K562 (cell line): ENCODE measurements around the gene TBC1D25. TPM values are rescaled to one million over a fixed set of nuclear protein-coding genes. Genes with fewer than 3 reads are reported as not detected.
A peak's percentile ranks its signal among the peaks of the same experiment; 100 is the strongest.

Experiments used
- ATAC-seq: fragments of 200-7000 bp; cut with Tn5 transposase; 3 replicates; pipeline ENCODE4 v1.9.1; 2020; ENCODE audit warnings: moderate library complexity
- BruUV-seq: library from RNA; stranded (reverse); fragments of 400-500 nt; replicated peaks from 2 replicates; lab custom pipeline; 2021; lab: Mats Ljungman, UMichigan
- CTCF ChIA-PET: fragments of 300-600 bp; formaldehyde crosslinking; extraction: SDS; loops from one replicate; lab custom pipeline; 2021; ENCODE audit warnings: low intra/inter-chr PET ratio; lab: Yijun Ruan, JAX
- POLR2A ChIA-PET: fragments of 300-600, 350-650 bp; sonication (Branson Sonifier 250); formaldehyde crosslinking; extraction: SDS; loops from one replicate; lab custom pipeline; 2021; ENCODE audit warnings: antibody characterized with exemption, inconsistent platforms; lab: Yijun Ruan, JAX
- DNase-seq, 4 experiments: peaks; one replicate each; pipeline versions ENCODE4 v3.0.0 to v3.0.0-alpha.2; 2011 to 2018; ENCODE audit warnings: low spot score in 3 of 4, mixed read lengths in 3 of 4; ENCODE audit errors: extremely low read depth in 1 of 4
- FAIRE-seq: peaks from 2 replicates; lab custom pipeline; 2011; peaks lifted over from hg19 to GRCh38; lab: Jason Lieb, UNC
- H2AFZ ChIP-seq: 2 replicates; pipeline ENCODE4 v1.6.0; 2011; ENCODE audit warnings: low read depth, low read length, control low read depth, inconsistent platforms
- H3K27ac ChIP-seq: fragments of 200-600 bp; 3 replicates; pipeline ENCODE4 v1.8.0; 2011; ENCODE audit warnings: low read depth, mild to moderate bottlenecking, control low read depth, inconsistent platforms, low read length, moderate library complexity, mixed read lengths; ENCODE audit errors: extremely low read depth
- H3K27me3 ChIP-seq, 2 experiments: fragments of 300-600 bp in 1 of 2; 2 replicates in 1 of 2; 3 replicates in 1 of 2; pipeline versions ENCODE4 v1.6.0 to v1.8.0; 2011; ENCODE audit warnings: inconsistent platforms in 2 of 2, low read length in 2 of 2, mild to moderate bottlenecking in 1 of 2, mixed read lengths in 1 of 2, moderate library complexity in 1 of 2; ENCODE audit not compliant: control insufficient read depth in 2 of 2, insufficient read depth in 2 of 2
- H3K36me3 ChIP-seq: fragments of 300-600 bp; 3 replicates; pipeline ENCODE4 v1.8.0; 2011; ENCODE audit warnings: mild to moderate bottlenecking, low read length, inconsistent platforms; ENCODE audit not compliant: control insufficient read depth, insufficient read depth
- H3K4me1 ChIP-seq, 2 experiments: fragments of 200-600 bp in 1 of 2; replicated peaks in 1 of 2; 2 replicates in 1 of 2; 3 replicates in 1 of 2; pipeline versions ENCODE4 v1.5.1 to v1.8.0; 2011; ENCODE audit warnings: inconsistent platforms in 2 of 2, low read length in 2 of 2, mild to moderate bottlenecking in 1 of 2, mixed read lengths in 1 of 2, moderate library complexity in 1 of 2; ENCODE audit not compliant: control insufficient read depth in 2 of 2, insufficient read depth in 2 of 2
- H3K4me2 ChIP-seq: 2 replicates; pipeline ENCODE4 v1.6.1; 2011; ENCODE audit warnings: low read length, control low read depth, inconsistent platforms, mixed read lengths; ENCODE audit not compliant: insufficient read depth
- H3K4me3 ChIP-seq: fragments of 200-600 bp; sonication (generic), shearing (Covaris generic); 2 replicates; pipeline ENCODE4 v1.5.1; 2016; ENCODE audit warnings: control low read depth, inconsistent platforms
- H3K79me2 ChIP-seq: fragments of 200-600 bp; 3 replicates; pipeline ENCODE4 v1.8.0; 2011; ENCODE audit warnings: low read length, inconsistent platforms; ENCODE audit not compliant: control insufficient read depth, insufficient read depth
- H3K9ac ChIP-seq, 2 experiments: 2 replicates each; pipeline versions ENCODE4 v1.6.0 to v1.6.1; 2011; ENCODE audit warnings: low read depth in 2 of 2, low read length in 2 of 2, control low read depth in 1 of 2, inconsistent platforms in 1 of 2, mild to moderate bottlenecking in 1 of 2, mixed read lengths in 1 of 2; ENCODE audit not compliant: insufficient read depth in 1 of 2
- H3K9me1 ChIP-seq: one replicate; pipeline ENCODE4 v1.6.0; 2011; ENCODE audit warnings: inconsistent platforms, mild to moderate bottlenecking, low read length, moderate library complexity; ENCODE audit not compliant: control insufficient read depth, insufficient read depth
- H3K9me3 ChIP-seq: replicated peaks from 2 replicates; pipeline ENCODE4 v1.5.1; 2011; ENCODE audit warnings: low read depth, low read length, inconsistent platforms; ENCODE audit not compliant: control insufficient read depth, insufficient read depth
- H4K20me1 ChIP-seq: replicated peaks from 2 replicates; pipeline ENCODE4 v1.6.1; 2011; ENCODE audit warnings: low read length, inconsistent platforms, mixed read lengths; ENCODE audit not compliant: control insufficient read depth, insufficient read depth
- CSDE1 ChIP-seq, 2 experiments: fragments of 450-650 bp; IDR thresholded peaks; 2 replicates each; pipeline ENCODE4 v1.6.1; 2016; ENCODE audit warnings: mild to moderate bottlenecking in 1 of 2
- EP400 ChIP-seq: fragments of 450-650 bp; IDR thresholded peaks from 2 replicates; pipeline ENCODE4 v1.6.1; 2017; ENCODE audit warnings: antibody characterized with exemption, mild to moderate bottlenecking, moderate library complexity
- GTF2B ChIP-seq: IDR thresholded peaks from 2 replicates; pipeline ENCODE4 v1.6.1; 2011; ENCODE audit not compliant: insufficient read length; ENCODE audit errors: extremely low read depth
- HNRNPK ChIP-seq: fragments of 200-400 bp; formaldehyde crosslinking; IDR thresholded peaks from one replicate; pipeline ENCODE4 v1.6.1; 2018; ENCODE audit warnings: mild to moderate bottlenecking, low read depth, low read length; ENCODE audit not compliant: poor library complexity, severe bottlenecking
- NCOA1 ChIP-seq: fragments of 450-650 bp; IDR thresholded peaks from 2 replicates; pipeline ENCODE4 v1.6.1; 2016; ENCODE audit warnings: low read depth
- NFATC3 ChIP-seq: fragments of 450-650 bp; IDR thresholded peaks from 2 replicates; pipeline ENCODE4 v1.6.1; 2017; ENCODE audit warnings: mild to moderate bottlenecking
- PTBP1 ChIP-seq: fragments of 200-400 bp; formaldehyde crosslinking; IDR thresholded peaks from 2 replicates; pipeline ENCODE4 v1.6.1; 2017; ENCODE audit warnings: low read depth, low read length
- RHOXF2B ChIP-seq: fragments of 250-450 bp; sonication (Bioruptor Pico); conservative IDR thresholded peaks from 2 replicates; pipeline ENCODE4 v1.5.1; 2021
- RNF219 ChIP-seq: fragments of 250-450 bp; sonication (Bioruptor Pico); IDR thresholded peaks from 2 replicates; pipeline ENCODE4 v1.5.0; 2022; ENCODE audit warnings: mild to moderate bottlenecking
- SREBF2 ChIP-seq: sonication (generic); formaldehyde crosslinking; IDR thresholded peaks from 2 replicates; pipeline ENCODE4 v1.4.0; 2020; ENCODE audit warnings: mild to moderate bottlenecking, missing genetic modification reagents
- XRCC3 ChIP-seq: fragments of 450-650 bp; IDR thresholded peaks from 2 replicates; pipeline ENCODE4 v1.6.1; 2017; ENCODE audit warnings: mild to moderate bottlenecking, moderate library complexity
- ZNF212 ChIP-seq: fragments of 450-650 bp; formaldehyde crosslinking; IDR thresholded peaks from 2 replicates; pipeline ENCODE4 v1.4.0; 2020; ENCODE audit warnings: mild to moderate bottlenecking
- ZNF766 ChIP-seq: fragments of 200-800 bp; sonication (Bioruptor generic); conservative IDR thresholded peaks from 2 replicates; pipeline ENCODE4 v1.6.1; 2016; ENCODE audit warnings: missing genetic modification characterization, missing compliant biosample characterization
- WGBS: fragments of 100-300 bp; shearing (Covaris generic); methylation state at CpG from one replicate; pipeline ENCODE4 v1.1.6; 2016; ENCODE audit warnings: low coverage, mixed read lengths; ENCODE audit not compliant: insufficient coverage; ENCODE audit errors: missing lambda C conversion rate; 5-methylcytosine and 5-hydroxymethylcytosine counted together
- in situ Hi-C: fragments of 300-500 bp; cut with MboI; formaldehyde crosslinking; loops from 4 replicates; pipeline ENCODE4 v1.15.0; 2018; ENCODE audit warnings: inconsistent platforms, mixed read lengths
- intact Hi-C: fragments of 100-400 bp; cut with micrococcal nuclease; formaldehyde crosslinking; loops from 2 replicates; pipeline ENCODE4 v1.14.2; 2022
- polyA plus RNA-seq, 8 experiments: library from polyadenylated mRNA; depleted of rRNA in 4 of 8; stranded (reverse) in 5 of 8; unstranded in 3 of 8; fragments of >200 nt; fragmentation: Nextera tagmentation in 2 of 8; fragmentation: Illumina TruSeq in 1 of 8; extraction: Ambion mirVana in 2 of 8; extraction: Trizol in 1 of 8; gene quantifications; 2 replicates each; pipeline versions ENCODE4 v1.2.1 to v1.2.3, GENCODE V29; 2011 to 2014; ENCODE audit warnings: inconsistent platforms in 1 of 8, missing spikeins in 1 of 8
- total RNA-seq, 7 experiments: library from RNA; depleted of rRNA in 6 of 7; stranded (reverse); fragments of >200 nt in 6 of 7; fragmentation: Illumina TruSeq in 2 of 7; extraction: Trizol in 2 of 7; gene quantifications; 2 replicates each; pipeline versions ENCODE4 v1.2.1 to v1.2.3, GENCODE V29; 2011 to 2021; ENCODE audit warnings: low replicate concordance in 1 of 7
- TF ChIP-seq, protein P1 (sequence below): IDR thresholded peaks from 3 replicates; pipeline ENCODE4 v1.6.1; 2011; ENCODE audit warnings: borderline replicate concordance, mild to moderate bottlenecking; ENCODE audit not compliant: insufficient read length, insufficient read depth

Gene TBC1D25
- total and polyA plus RNA-seq, 9 of the 15 experiments (the other 6 are each of a cell fraction or from before 2014, with no cell fraction given): 0.62 to 10.6 (median 3.9) TPM

- no peak for ATAC-seq
- no peak for TF ChIP-seq PTBP1
- no peak for TF ChIP-seq RHOXF2B (CRISPR knock-in tag)
- TF ChIP-seq RNF219 (CRISPR knock-in tag): no peak
- TF ChIP-seq NCOA1: no peak
- no peak for TF ChIP-seq ZNF766 (CRISPR knock-in tag)
- no peak for TF ChIP-seq ZNF212
- TF ChIP-seq SREBF2 (CRISPR knock-in tag): no peak
- TF ChIP-seq, protein P1, sequence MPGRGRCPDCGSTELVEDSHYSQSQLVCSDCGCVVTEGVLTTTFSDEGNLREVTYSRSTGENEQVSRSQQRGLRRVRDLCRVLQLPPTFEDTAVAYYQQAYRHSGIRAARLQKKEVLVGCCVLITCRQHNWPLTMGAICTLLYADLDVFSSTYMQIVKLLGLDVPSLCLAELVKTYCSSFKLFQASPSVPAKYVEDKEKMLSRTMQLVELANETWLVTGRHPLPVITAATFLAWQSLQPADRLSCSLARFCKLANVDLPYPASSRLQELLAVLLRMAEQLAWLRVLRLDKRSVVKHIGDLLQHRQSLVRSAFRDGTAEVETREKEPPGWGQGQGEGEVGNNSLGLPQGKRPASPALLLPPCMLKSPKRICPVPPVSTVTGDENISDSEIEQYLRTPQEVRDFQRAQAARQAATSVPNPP: no peak
- no peak for TF ChIP-seq EP400
- no peak for TF ChIP-seq CSDE1 (IDR thresholded peaks at IDR 0.05)
- no peak for TF ChIP-seq GTF2B
- no peak for TF ChIP-seq HNRNPK
- TF ChIP-seq NFATC3: no peak
- TF ChIP-seq XRCC3: no peak
- 86% methylated on average over 21 of the region's 25 CpGs for WGBS
- Histone ChIP-seq H3K36me3 (peaks cover 38% of the 10 kb centered on the region; the same call in 2 of the 3 replicates), H2AFZ (0 out of 2 replicates have a peak overlapping the region, but pooled peaks have one; percentile 49), H3K9me3 (no peaks in the 10 kb centered on the region), H3K4me2 (peak overlapping the region; percentile 99), H3K4me3 (no peak overlapping the region; the same call in 1 of the 2 replicates), H3K79me2 (peaks cover 12% of the 10 kb centered on the region), H3K27me3 (no peaks in the 10 kb centered on the region), H3K4me1 (peaks cover 5 to 36% of the 10 kb centered on the region in 2 experiments; a peak in 3 of 5 replicates), H4K20me1 (no peaks in the 10 kb centered on the region), H3K27ac (peak overlapping the region; percentile 97; the same call in 1 of the 3 replicates), H3K9me1 (no peaks in the 10 kb centered on the region), H3K9ac (peak overlapping the region; percentile 3 to 93; a peak in 1 of 4 replicates)
- intact Hi-C loops (loop anchor here (5.0 kb wide), 1 partner anchor 79 kb away; no protein-coding TSS in a partner anchor), in situ Hi-C loops (no loop called here)
- DNase-seq: no peak
- FAIRE-seq: no peak
- BruUV-seq: no TSS peak
- ChIA-PET POLR2A (interaction anchor here (0.6 to 1.3 kb wide), 5 partner anchors 8 to 50 kb away, joined by 3 to 6 read pairs (median 3); partner anchors contain the start of gene RBM3), CTCF (no interaction called here)
These were observed 59.1 kb downstream of the TBC1D25 start for GRCh38 chrX:48598614-48599013.
